Measurements from ENCODE around the gene EEF1G. TPM values are rescaled to one million over a fixed set of nuclear protein-coding genes. Genes with fewer than 3 reads are reported as not detected.

Gene EEF1G
- total and polyA plus RNA-seq, 2 of the 13 experiments (the other 11 are each of a cell fraction or from before 2014, with no cell fraction given), result 1,787 to 2,144 TPM

DNA sequence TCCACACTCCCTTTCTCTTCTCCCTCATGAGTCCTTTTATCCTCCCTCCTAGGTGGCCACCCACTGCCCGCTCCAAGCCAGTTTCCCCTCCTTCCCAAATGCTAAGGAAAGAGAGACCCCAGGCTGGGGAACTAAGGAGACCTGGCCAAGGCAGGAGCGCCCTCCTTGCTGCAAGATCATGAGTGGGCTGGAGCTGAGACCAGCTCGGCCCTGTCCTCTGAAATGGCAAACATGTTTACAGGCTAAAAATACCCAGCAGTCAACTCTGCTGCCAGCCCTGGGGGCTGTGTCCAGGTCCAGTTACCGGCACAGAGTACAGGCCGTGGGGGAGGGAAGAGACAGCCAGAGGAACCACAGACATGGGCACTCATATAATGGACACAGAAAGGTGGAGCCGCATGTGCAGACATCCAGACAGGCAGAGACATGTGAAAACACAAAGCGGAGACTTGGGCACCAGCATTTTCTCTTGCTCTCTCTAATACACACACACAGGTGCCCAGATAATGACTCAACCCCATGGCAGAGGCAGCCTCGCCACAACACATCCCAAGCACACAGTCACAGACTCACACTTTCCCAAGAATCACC, 25.9 kb downstream of the EEF1G start (continued):
- TF ChIP-seq, protein P1, sequence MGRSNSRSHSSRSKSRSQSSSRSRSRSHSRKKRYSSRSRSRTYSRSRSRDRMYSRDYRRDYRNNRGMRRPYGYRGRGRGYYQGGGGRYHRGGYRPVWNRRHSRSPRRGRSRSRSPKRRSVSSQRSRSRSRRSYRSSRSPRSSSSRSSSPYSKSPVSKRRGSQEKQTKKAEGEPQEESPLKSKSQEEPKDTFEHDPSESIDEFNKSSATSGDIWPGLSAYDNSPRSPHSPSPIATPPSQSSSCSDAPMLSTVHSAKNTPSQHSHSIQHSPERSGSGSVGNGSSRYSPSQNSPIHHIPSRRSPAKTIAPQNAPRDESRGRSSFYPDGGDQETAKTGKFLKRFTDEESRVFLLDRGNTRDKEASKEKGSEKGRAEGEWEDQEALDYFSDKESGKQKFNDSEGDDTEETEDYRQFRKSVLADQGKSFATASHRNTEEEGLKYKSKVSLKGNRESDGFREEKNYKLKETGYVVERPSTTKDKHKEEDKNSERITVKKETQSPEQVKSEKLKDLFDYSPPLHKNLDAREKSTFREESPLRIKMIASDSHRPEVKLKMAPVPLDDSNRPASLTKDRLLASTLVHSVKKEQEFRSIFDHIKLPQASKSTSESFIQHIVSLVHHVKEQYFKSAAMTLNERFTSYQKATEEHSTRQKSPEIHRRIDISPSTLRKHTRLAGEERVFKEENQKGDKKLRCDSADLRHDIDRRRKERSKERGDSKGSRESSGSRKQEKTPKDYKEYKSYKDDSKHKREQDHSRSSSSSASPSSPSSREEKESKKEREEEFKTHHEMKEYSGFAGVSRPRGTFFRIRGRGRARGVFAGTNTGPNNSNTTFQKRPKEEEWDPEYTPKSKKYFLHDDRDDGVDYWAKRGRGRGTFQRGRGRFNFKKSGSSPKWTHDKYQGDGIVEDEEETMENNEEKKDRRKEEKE (IDR thresholded peaks at IDR 0.05), result no peak
- TF ChIP-seq GATA4 (IDR thresholded peaks at IDR 0.05; ENCODE audit: borderline replicate concordance, low read depth) (peak; percentile 25; the same call in 1 of the 2 replicates), ZNF883 (CRISPR knock-in tag; IDR thresholded peaks at IDR 0.05; ENCODE audit: not compliant biosample characterization) (no peak), FOXC1 (CRISPR knock-in tag; IDR thresholded peaks at IDR 0.05; ENCODE audit: borderline replicate concordance) (no peak), BHLHE40 (IDR thresholded peaks at IDR 0.05; ENCODE audit: low read length) (no peak), TP53 (CRISPR knock-in tag; conservative IDR thresholded peaks at IDR 0.05) (no peak), ATAD3A (CRISPR knock-in tag; IDR thresholded peaks at IDR 0.05) (no peak), PTBP1 (IDR thresholded peaks at IDR 0.05; ENCODE audit: low read depth, low read length, poor library complexity, severe bottlenecking) (no peak), ZNF180 (CRISPR knock-in tag; IDR thresholded peaks at IDR 0.05; ENCODE audit: borderline replicate concordance, low read depth) (no peak), ZNF510 (CRISPR knock-in tag; IDR thresholded peaks at IDR 0.05; ENCODE audit: low read depth) (0 out of 2 replicates have a peak, but pooled peaks have one; percentile 27), ZBTB1 (CRISPR knock-in tag; IDR thresholded peaks at IDR 0.05; ENCODE audit: borderline replicate concordance) (0 out of 2 replicates have a peak, but pooled peaks have one; percentile 50), ZBTB42 (CRISPR knock-in tag; IDR thresholded peaks at IDR 0.05) (no peak), STAG1 (CRISPR knock-in tag; IDR thresholded peaks at IDR 0.05) (no peak), HOXA5 (CRISPR knock-in tag; IDR thresholded peaks at IDR 0.05) (no peak), ZNF709 (CRISPR knock-in tag; IDR thresholded peaks at IDR 0.05) (0 out of 2 replicates have a peak, but pooled peaks have one; percentile 25), DR1 (CRISPR knock-in tag; IDR thresholded peaks at IDR 0.05) (no peak), YY1 (IDR thresholded peaks at IDR 0.05; ENCODE audit: insufficient read depth, insufficient replicate concordance, low read depth, low read length) (peak; percentile 65), ZNF775 (CRISPR knock-in tag; IDR thresholded peaks at IDR 0.05; ENCODE audit: borderline replicate concordance) (no peak), KLF13 (CRISPR knock-in tag; IDR thresholded peaks at IDR 0.05) (no peak), ADNP (CRISPR knock-in tag; IDR thresholded peaks at IDR 0.05) (no peak), POLR2AphosphoS2 (IDR thresholded peaks at IDR 0.05; ENCODE audit: low read depth, low read length) (no peak)
- TF ChIP-seq, protein P2, sequence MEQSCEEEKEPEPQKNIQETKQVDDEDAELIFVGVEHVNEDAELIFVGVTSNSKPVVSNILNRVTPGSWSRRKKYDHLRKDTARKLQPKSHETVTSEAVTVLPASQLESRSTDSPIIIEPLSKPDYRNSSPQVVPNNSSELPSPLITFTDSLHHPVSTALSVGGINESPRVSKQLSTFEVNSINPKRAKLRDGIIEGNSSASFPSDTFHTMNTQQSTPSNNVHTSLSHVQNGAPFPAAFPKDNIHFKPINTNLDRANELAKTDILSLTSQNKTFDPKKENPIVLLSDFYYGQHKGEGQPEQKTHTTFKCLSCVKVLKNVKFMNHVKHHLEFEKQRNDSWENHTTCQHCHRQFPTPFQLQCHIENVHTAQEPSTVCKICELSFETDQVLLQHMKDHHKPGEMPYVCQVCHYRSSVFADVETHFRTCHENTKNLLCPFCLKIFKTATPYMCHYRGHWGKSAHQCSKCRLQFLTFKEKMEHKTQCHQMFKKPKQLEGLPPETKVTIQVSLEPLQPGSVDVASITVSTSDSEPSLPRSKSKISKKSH (CRISPR knock-in tag; IDR thresholded peaks at IDR 0.05; ENCODE audit: borderline replicate concordance), result no peak
- TF ChIP-seq, protein P3, sequence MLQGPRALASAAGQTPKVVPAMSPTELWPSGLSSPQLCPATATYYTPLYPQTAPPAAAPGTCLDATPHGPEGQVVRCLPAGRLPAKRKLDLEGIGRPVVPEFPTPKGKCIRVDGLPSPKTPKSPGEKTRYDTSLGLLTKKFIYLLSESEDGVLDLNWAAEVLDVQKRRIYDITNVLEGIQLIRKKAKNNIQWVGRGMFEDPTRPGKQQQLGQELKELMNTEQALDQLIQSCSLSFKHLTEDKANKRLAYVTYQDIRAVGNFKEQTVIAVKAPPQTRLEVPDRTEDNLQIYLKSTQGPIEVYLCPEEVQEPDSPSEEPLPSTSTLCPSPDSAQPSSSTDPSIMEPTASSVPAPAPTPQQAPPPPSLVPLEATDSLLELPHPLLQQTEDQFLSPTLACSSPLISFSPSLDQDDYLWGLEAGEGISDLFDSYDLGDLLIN (CRISPR knock-in tag; IDR thresholded peaks at IDR 0.05; ENCODE audit: borderline replicate concordance), result no peak

Measured in HepG2 (cell line).